K562 (cell line): ENCODE data around the gene CD9.

Source experiments
- ATF4 ChIP-seq: fragments of 450-650 bp; formaldehyde crosslinking; IDR thresholded peaks from 2 replicates; pipeline ENCODE4 v1.4.0; 2022; ENCODE audit warnings: mild to moderate bottlenecking, moderate library complexity
- BHLHE40 ChIP-seq: IDR thresholded peaks from 2 replicates; pipeline ENCODE4 v1.6.1; 2011; ENCODE audit warnings: low read length, improper control_type of control experiment
- CREM ChIP-seq: IDR thresholded peaks from 2 replicates; pipeline ENCODE4 v1.6.1; 2014; ENCODE audit warnings: antibody characterized with exemption, low read depth
- GTF2F1 ChIP-seq: IDR thresholded peaks from 2 replicates; pipeline ENCODE4 v1.6.1; 2011; ENCODE audit warnings: low read depth, low read length, improper control_type of control experiment
- HCFC1 ChIP-seq: IDR thresholded peaks from 2 replicates; pipeline ENCODE4 v1.6.1; 2012; ENCODE audit warnings: low read depth, low read length, improper control_type of control experiment
- MAFK ChIP-seq: IDR thresholded peaks from 2 replicates; pipeline ENCODE4 v1.6.1; 2011; ENCODE audit warnings: low read length, improper control_type of control experiment
- NFATC3 ChIP-seq: fragments of 450-650 bp; IDR thresholded peaks from 2 replicates; pipeline ENCODE4 v1.6.1; 2017; ENCODE audit warnings: mild to moderate bottlenecking
- POLR2AphosphoS2 ChIP-seq: IDR thresholded peaks from 2 replicates; pipeline ENCODE4 v1.6.1; 2012; ENCODE audit warnings: low read length, improper control_type of control experiment
- RREB1 ChIP-seq: fragments of 250-450 bp; sonication (Bioruptor Pico); IDR thresholded peaks from 2 replicates; pipeline ENCODE4 v1.4.0; 2020
- SIN3B ChIP-seq: fragments of 450-650 bp; IDR thresholded peaks from 2 replicates; pipeline ENCODE4 v1.6.1; 2017; ENCODE audit warnings: low read depth, mild to moderate bottlenecking, moderate library complexity
- SRSF3 ChIP-seq: fragments of 200-400 bp; formaldehyde crosslinking; IDR thresholded peaks from 2 replicates; pipeline ENCODE4 v1.6.1; 2016; ENCODE audit warnings: mild to moderate bottlenecking, low read length, moderate library complexity; ENCODE audit not compliant: insufficient read depth
- TF ChIP-seq, protein P1 (sequence below): fragments of 450-650 bp; formaldehyde crosslinking; IDR thresholded peaks from 2 replicates; pipeline ENCODE4 v1.4.0; 2020; ENCODE audit warnings: mild to moderate bottlenecking, moderate library complexity
- TF ChIP-seq, protein P2 (sequence below): fragments of 450-650 bp; IDR thresholded peaks from one replicate; pipeline ENCODE4 v1.6.1; 2018; ENCODE audit warnings: mild to moderate bottlenecking, moderate library complexity; ENCODE audit not compliant: partially characterized antibody

DNA sequence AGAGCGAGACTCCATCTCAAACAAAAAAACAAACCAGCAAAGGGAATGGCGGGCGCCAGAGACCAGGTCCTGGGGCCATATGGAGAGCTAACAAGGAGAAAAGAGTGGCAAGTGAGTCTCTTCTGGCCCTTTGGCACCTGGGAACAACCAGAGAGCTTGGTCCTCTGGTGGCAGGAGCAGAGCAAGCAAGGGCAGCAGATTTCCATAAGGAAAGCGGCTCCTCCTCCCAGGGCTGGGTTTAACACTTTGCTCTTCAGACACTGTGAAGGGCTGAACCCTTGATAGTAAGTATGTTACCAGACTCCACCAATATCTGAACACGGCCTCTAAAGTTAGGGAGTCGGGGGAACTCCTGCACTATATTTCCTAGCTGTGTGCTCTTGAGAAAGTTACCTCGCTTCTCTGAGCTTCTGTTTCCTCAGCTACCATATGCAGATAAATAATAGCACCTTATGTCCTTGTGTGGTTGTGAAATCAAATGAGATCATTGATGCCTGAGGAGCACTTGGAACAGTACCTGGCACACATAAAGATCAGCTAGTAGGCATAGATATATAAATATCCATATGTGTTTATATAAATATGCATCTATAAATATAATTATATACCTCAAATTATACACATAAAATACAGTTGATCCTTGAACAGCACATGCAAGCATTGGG lies 76.9 kb downstream of the CD9 start:
- TF ChIP-seq HCFC1 = no peak
- no peak for TF ChIP-seq SIN3B
- TF ChIP-seq, protein P1, sequence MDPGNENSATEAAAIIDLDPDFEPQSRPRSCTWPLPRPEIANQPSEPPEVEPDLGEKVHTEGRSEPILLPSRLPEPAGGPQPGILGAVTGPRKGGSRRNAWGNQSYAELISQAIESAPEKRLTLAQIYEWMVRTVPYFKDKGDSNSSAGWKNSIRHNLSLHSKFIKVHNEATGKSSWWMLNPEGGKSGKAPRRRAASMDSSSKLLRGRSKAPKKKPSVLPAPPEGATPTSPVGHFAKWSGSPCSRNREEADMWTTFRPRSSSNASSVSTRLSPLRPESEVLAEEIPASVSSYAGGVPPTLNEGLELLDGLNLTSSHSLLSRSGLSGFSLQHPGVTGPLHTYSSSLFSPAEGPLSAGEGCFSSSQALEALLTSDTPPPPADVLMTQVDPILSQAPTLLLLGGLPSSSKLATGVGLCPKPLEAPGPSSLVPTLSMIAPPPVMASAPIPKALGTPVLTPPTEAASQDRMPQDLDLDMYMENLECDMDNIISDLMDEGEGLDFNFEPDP = no peak
- TF ChIP-seq NFATC3 = no peak
- TF ChIP-seq MAFK = no peak
- TF ChIP-seq POLR2AphosphoS2 = no peak
- TF ChIP-seq, protein P2, sequence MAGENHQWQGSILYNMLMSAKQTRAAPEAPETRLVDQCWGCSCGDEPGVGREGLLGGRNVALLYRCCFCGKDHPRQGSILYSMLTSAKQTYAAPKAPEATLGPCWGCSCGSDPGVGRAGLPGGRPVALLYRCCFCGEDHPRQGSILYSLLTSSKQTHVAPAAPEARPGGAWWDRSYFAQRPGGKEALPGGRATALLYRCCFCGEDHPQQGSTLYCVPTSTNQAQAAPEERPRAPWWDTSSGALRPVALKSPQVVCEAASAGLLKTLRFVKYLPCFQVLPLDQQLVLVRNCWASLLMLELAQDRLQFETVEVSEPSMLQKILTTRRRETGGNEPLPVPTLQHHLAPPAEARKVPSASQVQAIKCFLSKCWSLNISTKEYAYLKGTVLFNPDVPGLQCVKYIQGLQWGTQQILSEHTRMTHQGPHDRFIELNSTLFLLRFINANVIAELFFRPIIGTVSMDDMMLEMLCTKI = no peak
- no peak for TF ChIP-seq ATF4 (CRISPR knock-in tag)
- no peak for TF ChIP-seq SRSF3
- TF ChIP-seq RREB1 (CRISPR knock-in tag) = no peak
- no peak for TF ChIP-seq BHLHE40
- TF ChIP-seq GTF2F1 = no peak
- no peak for TF ChIP-seq CREM
